Body of pancreas (tissue), 4 donors: ENCODE results near the gene IFT80. TPM values are rescaled to one million over a fixed set of nuclear protein-coding genes. Genes with fewer than 3 reads are reported as not detected.

Source experiments
- ATAC-seq: fragments of 150-250 bp; one replicate; pipeline ENCODE4 v1.9.1; 2016
- DNase-seq, 4 donors: peaks; one replicate each; pipeline ENCODE4 v3.0.0-alpha.2; 2019
- H3K27ac ChIP-seq, 4 donors: fragments of 200-600 bp; sonication (generic); 1 replicate in 3 of 4; 2 replicates in 1 of 4; pipeline versions ENCODE4 v1.5.1 to v1.6.1; 2016 to 2019; ENCODE audit warnings: mild to moderate bottlenecking in 1 of 4, mixed read lengths in 1 of 4, moderate library complexity in 1 of 4
- H3K27me3 ChIP-seq, 2 donors: fragments of 200-600 bp; sonication (generic); one replicate each; pipeline ENCODE4 v1.6.0; 2016; ENCODE audit warnings: mild to moderate bottlenecking in 1 of 2
- H3K36me3 ChIP-seq, 2 donors: fragments of 200-600 bp; sonication (generic); replicated peaks in 1 of 2; 2 replicates each; pipeline ENCODE4 v1.5.1; 2016; ENCODE audit warnings: low read depth in 2 of 2; ENCODE audit not compliant: insufficient read depth in 1 of 2
- H3K4me1 ChIP-seq: fragments of 200-600 bp; sonication (generic); one replicate; pipeline ENCODE4 v1.6.0; 2016
- H3K4me3 ChIP-seq, 2 donors: fragments of 200-600 bp; sonication (generic); 1 replicate in 1 of 2; 2 replicates in 1 of 2; pipeline ENCODE4 v1.5.1; 2016 to 2019
- H3K9me3 ChIP-seq, 3 donors: fragments of 200-600 bp; sonication (generic); 1 replicate in 2 of 3; 2 replicates in 1 of 3; pipeline ENCODE4 v1.5.1; 2016
- POLR2A ChIP-seq, 3 donors: fragments of 450-650 bp; IDR thresholded peaks; one replicate each; pipeline ENCODE4 v1.6.1; 2016; ENCODE audit warnings: antibody characterized with exemption in 3 of 3, mild to moderate bottlenecking in 2 of 3
- WGBS, 2 donors: methylation state at CpG; one replicate each; pipeline ENCODE4 v1.1.5; 2017; 5-methylcytosine and 5-hydroxymethylcytosine counted together
- intact Hi-C: fragments of 100-400 bp; cut with DNase I; formaldehyde crosslinking; loops from one replicate; pipeline ENCODE4 v1.15.1; 2023
- total RNA-seq, 2 donors: library from RNA; depleted of rRNA; stranded (reverse); fragments of >200 nt; gene quantifications; one replicate each; pipeline ENCODE4 v1.1.0, GENCODE V29; 2016
- TF ChIP-seq, protein P1 (sequence below), 7 experiments: fragments of 450-650 bp in 4 of 7; fragments of 200-600 bp in 3 of 7; sonication (generic) in 3 of 7; IDR thresholded peaks; one replicate each; pipeline ENCODE4 v1.5.1; 2016 to 2019; ENCODE audit warnings: antibody characterized with exemption in 7 of 7

IFT80 gene
- total RNA-seq, result 10 to 100 TPM; 15.5 to 31.6 TPM

DNA sequence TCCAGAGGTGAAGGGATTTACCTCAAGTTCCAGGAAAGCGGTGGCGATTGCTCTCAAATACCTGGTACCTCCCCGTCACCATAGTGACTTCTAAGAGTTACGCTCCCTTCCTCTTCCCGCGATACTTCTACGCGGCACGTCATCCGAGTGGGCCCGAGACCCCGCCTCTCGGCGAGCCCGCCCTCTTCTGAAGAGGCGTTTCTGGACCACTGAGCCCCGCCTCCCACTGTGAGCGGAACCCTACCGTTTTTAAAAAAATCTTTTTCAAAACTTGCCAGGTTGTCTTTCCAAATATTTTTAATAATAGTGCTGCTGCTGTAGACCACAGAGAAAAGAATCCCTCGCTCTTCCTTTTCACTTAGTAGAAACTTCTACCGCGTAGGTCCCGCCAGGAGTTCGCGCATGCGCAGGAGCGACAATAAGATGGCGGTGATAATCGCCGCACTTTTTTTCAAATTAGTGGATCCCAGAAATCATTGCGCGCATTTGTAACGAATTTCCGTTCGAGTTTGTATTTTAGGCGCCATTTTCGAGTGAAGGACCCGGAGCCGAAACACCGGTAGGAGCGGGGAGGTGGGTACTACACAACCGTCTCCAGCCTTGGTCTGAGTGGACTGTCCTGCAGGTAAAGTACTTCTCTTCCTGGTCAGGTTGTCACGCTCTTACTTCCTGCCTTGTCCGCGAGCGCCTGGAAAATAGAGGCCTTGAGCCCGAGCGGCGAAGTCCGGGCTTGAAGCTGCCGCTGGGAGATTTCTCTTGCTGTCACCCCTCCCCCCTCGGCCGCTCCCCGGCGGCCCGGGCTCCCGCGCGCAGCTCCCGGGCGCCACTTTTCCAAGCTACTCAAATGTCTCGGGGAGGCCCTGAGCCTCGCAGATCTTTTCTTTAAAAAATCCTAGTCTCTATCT is at the start of gene IFT80, which contains the start of gene SMC4:
Gene IFT80, minus strand, starts transcription at position 101 of the 905 bp plus-strand sequence. CDS start 14,625 bp downstream, outside the sequence.
Gene SMC4, plus strand, starts transcription at position 526 of the 905 bp plus-strand sequence. CDS start 1,177 bp downstream, outside the sequence.
- intact Hi-C loops, result no loop called here

GRCh38 chr3:160447544-160447943 is 48.5 kb upstream of the IFT80 start:
- TF ChIP-seq, protein P1, sequence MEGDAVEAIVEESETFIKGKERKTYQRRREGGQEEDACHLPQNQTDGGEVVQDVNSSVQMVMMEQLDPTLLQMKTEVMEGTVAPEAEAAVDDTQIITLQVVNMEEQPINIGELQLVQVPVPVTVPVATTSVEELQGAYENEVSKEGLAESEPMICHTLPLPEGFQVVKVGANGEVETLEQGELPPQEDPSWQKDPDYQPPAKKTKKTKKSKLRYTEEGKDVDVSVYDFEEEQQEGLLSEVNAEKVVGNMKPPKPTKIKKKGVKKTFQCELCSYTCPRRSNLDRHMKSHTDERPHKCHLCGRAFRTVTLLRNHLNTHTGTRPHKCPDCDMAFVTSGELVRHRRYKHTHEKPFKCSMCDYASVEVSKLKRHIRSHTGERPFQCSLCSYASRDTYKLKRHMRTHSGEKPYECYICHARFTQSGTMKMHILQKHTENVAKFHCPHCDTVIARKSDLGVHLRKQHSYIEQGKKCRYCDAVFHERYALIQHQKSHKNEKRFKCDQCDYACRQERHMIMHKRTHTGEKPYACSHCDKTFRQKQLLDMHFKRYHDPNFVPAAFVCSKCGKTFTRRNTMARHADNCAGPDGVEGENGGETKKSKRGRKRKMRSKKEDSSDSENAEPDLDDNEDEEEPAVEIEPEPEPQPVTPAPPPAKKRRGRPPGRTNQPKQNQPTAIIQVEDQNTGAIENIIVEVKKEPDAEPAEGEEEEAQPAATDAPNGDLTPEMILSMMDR (IDR thresholded peaks at IDR 0.05), result no peak
- TF ChIP-seq POLR2A (IDR thresholded peaks at IDR 0.05), result no peak
- intact Hi-C loops, result no loop called here
- H3K4me1 ChIP-seq, result peaks cover 15% of the 10 kb centered on the region
- no peak overlapping the region for H3K4me3 ChIP-seq
- H3K9me3 ChIP-seq, result no peaks in the 10 kb centered on the region
- no peaks in the 10 kb centered on the region for H3K27me3 ChIP-seq
- ATAC-seq, result no peak
- no peak overlapping the region for H3K27ac ChIP-seq
- no peaks in the 10 kb centered on the region for H3K36me3 ChIP-seq
- no peak for DNase-seq
- WGBS, 2 donors, result 62 to 68% methylated on average over 3 of the region's 3 CpGs

More for the DNA sequence above, at the start of gene IFT80, which contains the start of gene SMC4:
- no peaks in the 10 kb centered on the region for H3K36me3 ChIP-seq
- H3K9me3 ChIP-seq, result no peaks in the 10 kb centered on the region
- H3K4me1 ChIP-seq, result peaks cover 14% of the 10 kb centered on the region
- WGBS, 2 donors, result 0% methylated on average over 56 to 63 of the region's 63 CpGs
- ATAC-seq (peak; percentile 97), DNase-seq (peak; percentile 97 to 98 (median 97))
- peak within 1 kb of the TSS; percentile 53 to 83 for H3K4me3 ChIP-seq
- no peaks in the 10 kb centered on the region for H3K27me3 ChIP-seq
- TF ChIP-seq, protein P1 (IDR thresholded peaks at IDR 0.05), result peak in 2 of 7 experiments; percentile 23 to 25
- peak in 2 of 3 donors; percentile 68 to 69 for TF ChIP-seq POLR2A (IDR thresholded peaks at IDR 0.05)
- H3K27ac ChIP-seq, result peak within 1 kb of the TSS; percentile 63 to 93 (median 82)

DNA sequence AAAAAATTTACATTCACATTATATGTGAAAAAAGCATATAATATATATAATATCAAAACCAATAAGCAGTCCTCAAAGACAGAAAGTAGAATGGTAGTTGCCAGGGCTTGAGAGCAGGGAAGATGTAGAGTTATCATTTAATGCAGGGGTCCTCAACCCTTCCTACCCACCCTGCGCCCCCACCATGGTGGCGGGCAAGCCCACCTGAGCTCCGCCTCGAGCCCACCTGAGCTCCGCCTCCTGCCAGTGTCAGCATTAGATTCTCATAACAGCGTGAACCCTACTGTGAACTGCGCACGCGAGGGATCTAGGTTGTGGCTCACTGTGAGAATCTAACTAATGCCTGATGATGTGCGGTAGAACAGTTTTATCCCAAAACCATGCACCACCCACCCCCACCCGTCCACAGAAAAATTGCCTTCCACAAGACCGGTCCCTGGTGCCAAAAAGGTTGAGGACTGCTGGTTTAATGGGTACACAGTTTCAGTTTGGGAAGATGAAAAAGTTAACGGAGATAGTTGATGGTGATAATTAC is 47.6 kb upstream of the IFT80 start:
- H3K9me3 ChIP-seq, result no peaks in the 10 kb centered on the region
- TF ChIP-seq POLR2A (IDR thresholded peaks at IDR 0.05), result no peak
- TF ChIP-seq, protein P1 (IDR thresholded peaks at IDR 0.05), result no peak
- no peak for ATAC-seq
- H3K27ac ChIP-seq, result no peak overlapping the region
- H3K27me3 ChIP-seq, result no peaks in the 10 kb centered on the region
- H3K4me3 ChIP-seq, result no peak overlapping the region
- intact Hi-C loops, result no loop called here
- H3K4me1 ChIP-seq, result peaks cover 15% of the 10 kb centered on the region
- no peak for DNase-seq
- 94% methylated on average over 13 of the region's 13 CpGs for whole genome bisulfite sequencing, 2 donors
- no peaks in the 10 kb centered on the region for H3K36me3 ChIP-seq

DNA sequence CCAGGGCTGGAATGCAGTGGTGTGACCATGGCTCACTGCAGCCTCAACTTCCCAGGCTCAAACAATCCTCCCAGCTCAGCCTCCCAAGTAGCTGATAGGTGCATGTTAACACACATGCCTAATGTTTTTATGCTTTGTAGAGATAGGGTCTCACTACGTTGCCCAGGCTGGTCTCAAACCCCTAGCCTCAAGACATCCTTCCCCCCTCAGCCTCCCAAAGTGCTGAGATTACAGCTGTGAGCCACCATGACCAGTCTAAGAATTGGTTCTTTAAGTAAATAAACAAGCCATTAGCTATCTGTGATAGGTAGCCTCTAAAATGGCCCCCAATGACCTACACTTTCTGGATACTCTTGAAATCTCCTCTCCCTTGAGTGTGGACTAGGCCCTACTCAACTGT is 46.8 kb upstream of the IFT80 start:
- peaks cover 15% of the 10 kb centered on the region for H3K4me1 ChIP-seq
- DNase-seq (no peak), ATAC-seq (no peak)
- intact Hi-C loops, result no loop called here
- H3K4me3 ChIP-seq, result no peak overlapping the region
- TF ChIP-seq, protein P1 (IDR thresholded peaks at IDR 0.05), result no peak
- TF ChIP-seq POLR2A (IDR thresholded peaks at IDR 0.05), result no peak
- no peaks in the 10 kb centered on the region for H3K27me3 ChIP-seq
- WGBS, 2 donors, result 89 to 90% methylated on average over 1 of the region's 1 CpG
- no peak overlapping the region for H3K27ac ChIP-seq
- H3K36me3 ChIP-seq, result no peaks in the 10 kb centered on the region
- no peaks in the 10 kb centered on the region for H3K9me3 ChIP-seq
